PFSK-1 (cell line): ENCODE results near the gene SORD. TPM values are rescaled to one million over a fixed set of nuclear protein-coding genes. Genes with fewer than 3 reads are reported as not detected.

Source experiments
- FOXP2 ChIP-seq: optimal IDR thresholded peaks from 2 replicates; pipeline ENCODE3; 2011; ENCODE audit warnings: borderline replicate concordance, control low read depth, inconsistent platforms; ENCODE audit not compliant: insufficient read depth; ENCODE audit errors: extremely low read length, extremely low read depth
- POLR2AphosphoS5 ChIP-seq: IDR thresholded peaks from 2 replicates; pipeline ENCODE4 v1.6.1; 2012; ENCODE audit warnings: low read depth, mild to moderate bottlenecking, control low read depth, low read length, moderate library complexity
- REST ChIP-seq, 2 experiments: IDR thresholded peaks; 2 replicates each; pipeline versions ENCODE4 v1.6.1 to v1.8.0; 2011 to 2012; ENCODE audit warnings: low read depth in 2 of 2, low read length in 2 of 2, control low read depth in 1 of 2, inconsistent platforms in 1 of 2, mild to moderate bottlenecking in 1 of 2, moderate library complexity in 1 of 2; ENCODE audit not compliant: insufficient read depth in 1 of 2
- SIN3A ChIP-seq: IDR thresholded peaks from 2 replicates; pipeline ENCODE4 v1.6.1; 2012; ENCODE audit warnings: mild to moderate bottlenecking, low read length, moderate library complexity, borderline replicate concordance; ENCODE audit not compliant: insufficient read depth
- TAF1 ChIP-seq: IDR thresholded peaks from 2 replicates; pipeline ENCODE4 v1.6.1; 2012; ENCODE audit warnings: low read length, control low read depth, borderline replicate concordance; ENCODE audit not compliant: insufficient read depth
- polyA plus RNA-seq: library from polyadenylated mRNA; unstranded; fragments of >200 nt; gene quantifications from one replicate; pipeline ENCODE4 v1.2.1, GENCODE V29; 2012; ENCODE audit warnings: low read depth, missing spikeins; ENCODE audit not compliant: insufficient read length

Gene SORD
- 20.0 TPM for polyA plus RNA-seq

GRCh38 chr15:45022871-45023658, at the start of gene SORD:
SORD (plus strand) TSS chr15:45023195; CDS start chr15:45023284, 89 bp downstream.
- TF ChIP-seq REST (IDR thresholded peaks at IDR 0.05; ENCODE audit: insufficient read depth in 1 of 2, low read depth in 2 of 2, low read length in 2 of 2) (no peak), SIN3A (no peak), POLR2AphosphoS5 (peak; percentile 83), TAF1 (peak; percentile 58; the same call in 1 of the 2 replicates), FOXP2 (peak; percentile 47)

- TF ChIP-seq TAF1 (no peak), REST (IDR thresholded peaks at IDR 0.05; ENCODE audit: insufficient read depth in 1 of 2, low read depth in 2 of 2, low read length in 2 of 2) (no peak), FOXP2 (no peak), SIN3A (no peak), POLR2AphosphoS5 (no peak)
Measured at GRCh38 chr15:44999105-44999504, 23.9 kb upstream of the SORD start.

- TF ChIP-seq REST (IDR thresholded peaks at IDR 0.05; ENCODE audit: insufficient read depth in 1 of 2, low read depth in 2 of 2, low read length in 2 of 2) (no peak), SIN3A (no peak), FOXP2 (no peak), TAF1 (no peak), POLR2AphosphoS5 (no peak)
Measured at GRCh38 chr15:45009046-45009445, 13.9 kb upstream of the SORD start.

GRCh38 chr15:45021348-45021747, 1.6 kb upstream of the SORD start:
- TF ChIP-seq POLR2AphosphoS5 (no peak), REST (IDR thresholded peaks at IDR 0.05; ENCODE audit: insufficient read depth in 1 of 2, low read depth in 2 of 2, low read length in 2 of 2) (no peak), FOXP2 (no peak), SIN3A (no peak), TAF1 (no peak)
